ENCODE results near the gene WFDC6.

- TF ChIP-seq EZH2 (IDR thresholded peaks at IDR 0.05; ENCODE audit: low read length), result no peak
- TF ChIP-seq, protein P1, sequence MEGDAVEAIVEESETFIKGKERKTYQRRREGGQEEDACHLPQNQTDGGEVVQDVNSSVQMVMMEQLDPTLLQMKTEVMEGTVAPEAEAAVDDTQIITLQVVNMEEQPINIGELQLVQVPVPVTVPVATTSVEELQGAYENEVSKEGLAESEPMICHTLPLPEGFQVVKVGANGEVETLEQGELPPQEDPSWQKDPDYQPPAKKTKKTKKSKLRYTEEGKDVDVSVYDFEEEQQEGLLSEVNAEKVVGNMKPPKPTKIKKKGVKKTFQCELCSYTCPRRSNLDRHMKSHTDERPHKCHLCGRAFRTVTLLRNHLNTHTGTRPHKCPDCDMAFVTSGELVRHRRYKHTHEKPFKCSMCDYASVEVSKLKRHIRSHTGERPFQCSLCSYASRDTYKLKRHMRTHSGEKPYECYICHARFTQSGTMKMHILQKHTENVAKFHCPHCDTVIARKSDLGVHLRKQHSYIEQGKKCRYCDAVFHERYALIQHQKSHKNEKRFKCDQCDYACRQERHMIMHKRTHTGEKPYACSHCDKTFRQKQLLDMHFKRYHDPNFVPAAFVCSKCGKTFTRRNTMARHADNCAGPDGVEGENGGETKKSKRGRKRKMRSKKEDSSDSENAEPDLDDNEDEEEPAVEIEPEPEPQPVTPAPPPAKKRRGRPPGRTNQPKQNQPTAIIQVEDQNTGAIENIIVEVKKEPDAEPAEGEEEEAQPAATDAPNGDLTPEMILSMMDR (optimal IDR thresholded peaks at IDR 0.05 in 1 of 3, IDR thresholded peaks at IDR 0.05 in 1 of 3, conservative IDR thresholded peaks at IDR 0.05 in 1 of 3; ENCODE audit: extremely low read depth in 1 of 3, insufficient read depth in 2 of 3, low read length in 3 of 3), result no peak
These were observed 49.5 kb upstream of the WFDC6 start for GRCh38 chr20:45588800-45589199.

Data from keratinocyte (primary cell).